AG09309 (cell line): ENCODE measurements around the gene F3.
A peak's percentile ranks its signal among the peaks of the same experiment; 100 is the strongest.

ENCODE experiments used
- DNase-seq: peaks from one replicate; pipeline ENCODE4 v3.0.0-alpha.2; 2010; ENCODE audit warnings: low read depth
- H3K4me3 ChIP-seq: 2 replicates; pipeline ENCODE4 v1.5.1; 2011; ENCODE audit warnings: mild to moderate bottlenecking, low read depth, low read length, moderate library complexity; ENCODE audit not compliant: control insufficient read depth
- TF ChIP-seq, protein P1 (sequence below): IDR thresholded peaks from 2 replicates; pipeline ENCODE4 v1.5.1; 2011; ENCODE audit warnings: mild to moderate bottlenecking, low read depth, low read length, inconsistent platforms; ENCODE audit not compliant: insufficient read depth, control insufficient read depth; ENCODE audit errors: missing control alignments

The F3 gene

DNA sequence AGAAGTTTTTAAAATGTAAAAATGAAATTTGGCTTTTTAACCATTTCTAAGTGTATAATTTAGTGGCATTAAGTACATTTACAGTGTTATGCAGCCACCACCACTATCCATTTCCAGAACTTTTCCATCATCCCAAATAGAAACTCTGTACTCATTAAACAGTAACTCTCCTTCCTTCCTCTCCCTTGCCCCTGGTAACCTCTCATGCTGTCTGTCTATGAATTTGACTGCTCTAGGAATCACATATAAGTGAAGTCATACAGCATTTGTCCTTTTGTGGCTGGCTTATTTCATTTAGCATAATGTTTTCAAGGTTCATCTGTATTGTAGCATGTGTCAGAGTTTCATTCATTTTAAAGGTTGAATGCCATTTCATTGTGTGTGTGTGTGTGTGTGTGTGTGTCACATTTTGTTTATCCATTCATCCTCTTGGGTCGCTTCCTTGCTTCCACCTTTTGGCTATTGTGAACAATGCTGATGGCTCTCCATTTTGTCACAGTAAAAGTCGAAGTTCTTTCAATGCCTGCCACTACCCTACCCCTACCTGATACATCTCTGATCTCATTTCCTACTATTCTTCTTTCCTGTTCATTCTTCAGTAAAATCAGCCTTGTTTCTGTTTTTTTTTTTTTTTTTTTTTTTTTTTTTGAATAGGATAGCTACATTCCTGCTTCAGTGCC, 45.3 kb downstream of the F3 start:
- TF ChIP-seq, protein P1, sequence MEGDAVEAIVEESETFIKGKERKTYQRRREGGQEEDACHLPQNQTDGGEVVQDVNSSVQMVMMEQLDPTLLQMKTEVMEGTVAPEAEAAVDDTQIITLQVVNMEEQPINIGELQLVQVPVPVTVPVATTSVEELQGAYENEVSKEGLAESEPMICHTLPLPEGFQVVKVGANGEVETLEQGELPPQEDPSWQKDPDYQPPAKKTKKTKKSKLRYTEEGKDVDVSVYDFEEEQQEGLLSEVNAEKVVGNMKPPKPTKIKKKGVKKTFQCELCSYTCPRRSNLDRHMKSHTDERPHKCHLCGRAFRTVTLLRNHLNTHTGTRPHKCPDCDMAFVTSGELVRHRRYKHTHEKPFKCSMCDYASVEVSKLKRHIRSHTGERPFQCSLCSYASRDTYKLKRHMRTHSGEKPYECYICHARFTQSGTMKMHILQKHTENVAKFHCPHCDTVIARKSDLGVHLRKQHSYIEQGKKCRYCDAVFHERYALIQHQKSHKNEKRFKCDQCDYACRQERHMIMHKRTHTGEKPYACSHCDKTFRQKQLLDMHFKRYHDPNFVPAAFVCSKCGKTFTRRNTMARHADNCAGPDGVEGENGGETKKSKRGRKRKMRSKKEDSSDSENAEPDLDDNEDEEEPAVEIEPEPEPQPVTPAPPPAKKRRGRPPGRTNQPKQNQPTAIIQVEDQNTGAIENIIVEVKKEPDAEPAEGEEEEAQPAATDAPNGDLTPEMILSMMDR, result no peak
- no peak for DNase-seq
- H3K4me3 ChIP-seq, result no peak overlapping the region

- TF ChIP-seq, protein P1, result no peak
- no peak for DNase-seq
- H3K4me3 ChIP-seq, result no peak overlapping the region
Measured at GRCh38 chr1:94490556-94490955, 51.0 kb downstream of the F3 start.

DNA sequence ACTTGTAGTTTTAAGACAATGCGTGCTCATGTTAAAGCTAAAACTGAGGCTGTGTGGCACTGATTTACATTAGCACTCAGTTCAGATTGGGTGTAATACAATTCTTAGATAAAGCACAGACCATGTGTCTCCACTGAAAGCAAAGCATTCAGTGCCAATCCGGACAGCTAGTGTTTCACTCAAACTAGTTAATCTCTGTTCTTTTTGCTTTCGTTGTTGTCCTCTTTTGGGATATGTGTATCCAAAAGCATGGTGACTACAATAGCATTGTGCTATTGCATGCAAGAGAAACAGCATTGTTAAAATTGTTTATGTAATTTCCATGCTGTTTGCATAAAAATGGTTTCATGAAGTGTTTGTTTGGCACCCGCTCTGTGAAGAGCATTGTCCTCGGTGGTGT, 54.6 kb downstream of the F3 start:
- H3K4me3 ChIP-seq, result no peak overlapping the region
- DNase-seq, result no peak
- TF ChIP-seq, protein P1, result no peak

DNA sequence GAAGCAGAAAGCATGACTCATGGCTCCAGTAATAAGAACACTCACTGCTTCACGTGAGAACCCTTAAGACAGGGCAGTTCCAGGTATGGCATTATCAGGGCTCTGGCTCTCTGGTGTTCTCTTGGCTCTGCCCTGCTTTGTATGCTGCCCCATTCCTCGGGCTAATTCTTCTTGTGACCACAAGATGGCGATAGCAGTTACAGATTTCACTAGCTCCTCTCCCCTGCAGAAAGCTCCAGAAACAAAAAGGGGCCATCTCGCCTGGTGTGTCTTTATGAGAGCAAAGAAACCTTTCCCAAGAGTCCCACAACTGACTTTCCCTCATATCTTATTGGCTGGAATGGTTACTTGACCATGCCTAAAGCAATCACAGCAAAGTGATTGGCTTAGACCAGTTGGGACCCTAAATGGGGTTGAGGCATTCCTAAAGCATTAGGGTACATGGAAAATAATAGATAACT, 60.1 kb downstream of the F3 start:
- H3K4me3 ChIP-seq, result no peak overlapping the region
- TF ChIP-seq, protein P1, result peak; percentile 82
- peak; percentile 31 for DNase-seq

DNA sequence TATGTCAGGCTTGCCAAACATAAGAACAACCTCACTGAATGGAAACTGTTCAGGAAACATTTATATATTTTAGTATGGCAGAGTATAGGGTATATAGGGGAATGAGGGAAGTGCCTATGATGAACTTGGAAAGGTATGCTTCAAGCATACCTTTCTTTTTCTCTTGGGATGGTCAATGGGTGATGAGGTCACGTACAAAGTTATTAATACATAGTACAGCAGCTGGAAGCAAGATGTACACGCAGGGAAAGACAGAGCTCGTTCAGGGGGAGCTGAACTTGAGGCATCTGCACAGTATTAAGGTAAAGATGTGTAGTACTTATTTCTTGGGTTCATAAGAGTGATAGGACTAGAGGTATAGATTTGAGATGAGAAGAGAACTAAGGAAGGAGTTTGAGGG, 61.9 kb downstream of the F3 start:
- no peak for DNase-seq
- TF ChIP-seq, protein P1, result no peak
- H3K4me3 ChIP-seq, result no peak overlapping the region
